NCI-H748 (cell line): ENCODE data around the gene GRID2.
A peak's percentile ranks its signal among the peaks of the same experiment; 100 is the strongest.

Experiments
- DNase-seq: peaks from one replicate; lab custom pipeline; 2025; ENCODE audit not compliant: unreplicated experiment; lab: John Stamatoyannopoulos, UW

GRID2 gene

GRCh38 chr4:93775551-93775950, 1471.8 kb downstream of the GRID2 start:
- no peak for DNase-seq

- no peak for DNase-seq
Measured at GRCh38 chr4:93776386-93777080, 1472.8 kb downstream of the GRID2 start.

DNA sequence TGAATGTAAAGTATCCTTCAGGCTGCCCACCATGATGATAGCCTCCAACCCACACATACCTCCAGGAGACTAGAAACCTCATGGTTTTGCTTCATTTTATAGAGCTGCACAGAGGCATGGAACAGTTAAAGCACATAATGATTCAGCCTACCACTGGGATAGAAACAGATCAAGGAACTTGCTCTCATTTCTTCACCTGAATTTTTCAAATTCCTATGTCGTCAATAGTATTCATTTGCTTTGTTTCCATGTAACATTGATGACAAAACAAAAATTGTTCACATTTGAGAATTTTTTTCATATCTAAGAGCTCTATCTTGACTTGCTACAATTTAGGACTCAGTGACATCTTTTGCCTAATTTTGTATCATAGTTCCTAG, 1473.3 kb downstream of the GRID2 start:
- no peak for DNase-seq

DNA sequence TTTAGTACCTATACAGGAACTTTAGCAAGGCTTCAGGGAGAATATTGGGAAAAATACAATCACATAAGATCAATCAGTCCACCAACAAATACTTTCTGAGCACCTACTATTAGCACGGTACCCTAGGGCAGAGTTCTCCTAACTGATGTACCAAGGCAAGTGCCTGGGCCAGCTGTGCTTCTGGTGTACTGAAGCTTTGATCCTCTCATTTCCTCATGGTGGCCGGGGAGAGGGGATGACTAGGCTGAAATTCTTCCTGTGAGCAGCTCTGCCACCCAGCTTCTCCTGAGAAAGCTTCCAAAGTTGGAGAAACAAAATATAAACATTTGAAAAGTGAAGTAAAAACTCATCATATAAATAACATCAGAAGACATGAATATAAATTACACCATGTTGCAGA, 1475.5 kb downstream of the GRID2 start:
- no peak for DNase-seq

GRCh38 chr4:93780080-93780479, 1476.3 kb downstream of the GRID2 start:
- DNase-seq = no peak

DNA sequence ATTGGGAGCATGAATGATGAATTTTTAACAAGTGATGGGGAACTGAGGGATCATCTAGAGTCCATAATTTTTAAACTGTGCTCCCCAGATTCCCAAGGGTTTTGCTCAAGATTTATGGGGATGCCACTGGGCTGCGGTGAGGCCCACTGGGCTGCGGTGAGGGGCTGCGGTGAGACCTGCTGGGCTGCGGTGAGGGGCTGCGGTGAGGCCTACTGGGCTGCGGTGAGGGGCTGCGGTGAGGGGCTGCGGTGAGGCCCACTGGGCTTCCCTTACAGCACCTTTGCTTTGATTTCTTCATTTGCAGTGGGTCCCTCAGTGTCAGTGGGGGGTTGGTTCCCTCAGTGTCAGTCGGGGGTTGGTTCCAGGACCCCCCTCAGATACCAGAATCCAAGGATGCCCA, 1477.4 kb downstream of the GRID2 start:
- no peak for DNase-seq

DNA sequence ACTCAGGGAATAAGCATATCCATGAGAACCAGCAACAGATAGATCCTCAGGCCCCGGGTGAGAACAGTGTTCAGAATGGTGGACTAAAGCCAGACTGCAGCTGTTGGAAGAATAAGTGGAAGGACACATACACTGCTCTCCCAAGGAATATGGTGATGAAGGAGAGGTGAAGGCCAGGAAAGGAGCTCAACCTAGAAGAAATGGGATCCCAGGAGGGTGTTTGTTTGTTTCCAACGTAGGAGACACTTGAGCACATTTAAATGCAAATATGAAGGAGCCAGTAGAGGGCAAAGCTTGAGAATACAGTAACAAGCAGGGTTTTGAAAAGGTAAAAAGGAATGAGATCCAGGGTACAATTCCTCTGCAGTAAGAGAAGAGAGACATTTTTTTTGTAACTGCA, 1482.4 kb downstream of the GRID2 start:
- no peak for DNase-seq

DNA sequence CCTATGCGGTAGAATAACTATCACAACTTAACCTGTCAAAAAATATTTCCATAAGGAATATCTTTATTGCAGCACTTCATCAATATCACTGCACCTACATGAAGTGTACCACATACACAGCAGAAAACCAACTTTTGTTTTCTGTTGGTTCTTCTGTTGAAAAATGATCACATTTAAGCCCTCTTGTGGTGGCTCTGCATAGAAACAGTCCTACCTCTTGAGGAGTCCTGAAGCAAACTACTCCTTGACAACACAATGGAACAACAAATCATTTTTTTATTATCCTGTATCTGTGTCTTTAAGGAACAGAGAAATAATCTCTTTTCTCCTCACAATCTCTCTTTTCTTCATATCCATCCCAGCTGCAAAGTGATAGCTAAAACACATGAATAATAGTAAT, 1484.9 kb downstream of the GRID2 start:
- DNase-seq = peak; percentile 15

DNA sequence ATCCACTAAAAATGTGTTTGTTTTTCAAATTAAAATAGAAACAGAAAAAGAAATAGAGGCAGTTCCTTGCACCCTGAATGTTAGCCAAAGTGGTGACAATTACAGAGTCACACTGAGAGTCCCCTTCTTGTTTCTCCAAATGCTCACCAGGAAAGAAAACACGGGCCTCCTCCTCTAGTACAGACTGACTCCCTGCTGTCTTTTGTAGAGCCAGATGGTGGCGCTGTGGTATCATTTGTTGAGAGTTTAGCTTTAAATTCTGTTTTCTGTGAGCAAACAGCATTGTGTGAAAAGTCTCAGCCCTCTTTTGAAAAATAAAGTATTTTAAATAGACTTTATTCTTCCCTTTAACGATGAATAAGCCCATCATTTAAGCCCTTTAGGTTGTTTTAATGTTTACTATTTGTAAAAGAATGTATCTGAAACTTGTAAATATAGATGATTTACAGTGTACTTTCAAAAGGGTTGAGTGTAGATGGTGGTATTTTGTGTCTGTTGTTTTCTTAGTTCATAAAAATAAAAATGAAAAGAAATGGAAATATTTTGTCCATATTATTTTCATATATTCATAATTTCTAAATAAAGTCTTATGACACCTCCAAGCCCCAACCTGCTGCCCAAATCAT, 1487.9 kb downstream of the GRID2 start:
- peak; percentile 49 for DNase-seq

DNA sequence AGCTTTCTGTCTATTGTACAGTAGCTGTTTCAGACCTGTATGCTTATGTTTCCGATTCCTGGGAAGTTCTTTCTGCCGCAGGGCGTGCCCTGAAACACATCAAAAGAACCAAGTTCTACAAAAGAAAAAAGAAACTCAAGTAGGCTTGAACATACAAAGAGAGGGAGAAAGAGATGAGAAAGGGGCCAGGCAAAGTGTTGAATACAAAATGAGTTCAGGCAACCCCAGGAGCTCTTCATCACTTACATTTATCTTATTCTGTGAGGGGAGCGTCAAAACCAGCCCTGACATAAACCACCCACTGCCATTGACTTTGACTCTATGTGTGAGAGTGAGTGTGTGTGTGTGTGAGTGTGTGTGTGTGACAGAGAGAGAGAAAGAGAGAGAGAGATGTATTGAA, 1498.3 kb downstream of the GRID2 start:
- no peak for DNase-seq

DNA sequence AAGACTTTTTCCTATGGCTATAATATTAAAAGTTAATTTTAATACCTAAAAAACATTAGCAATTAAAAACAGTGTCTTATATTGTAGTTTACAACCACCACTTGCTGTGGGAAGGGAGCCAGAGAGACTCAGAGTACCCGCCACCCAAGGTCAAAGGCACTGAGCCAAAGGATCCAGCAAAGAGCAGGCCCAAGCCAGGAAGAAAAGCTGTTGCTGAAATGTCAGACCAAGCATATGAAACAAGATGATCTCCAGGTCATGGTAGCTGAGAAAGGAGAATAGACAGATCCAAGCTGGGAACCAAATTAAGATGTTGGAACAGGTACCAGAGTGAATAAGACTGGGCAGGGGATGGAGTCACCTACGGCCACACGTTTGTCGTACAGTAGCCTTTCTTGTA, 1506.0 kb downstream of the GRID2 start:
- no peak for DNase-seq

GRCh38 chr4:93810340-93810992, 1506.7 kb downstream of the GRID2 start:
- DNase-seq = no peak

DNA sequence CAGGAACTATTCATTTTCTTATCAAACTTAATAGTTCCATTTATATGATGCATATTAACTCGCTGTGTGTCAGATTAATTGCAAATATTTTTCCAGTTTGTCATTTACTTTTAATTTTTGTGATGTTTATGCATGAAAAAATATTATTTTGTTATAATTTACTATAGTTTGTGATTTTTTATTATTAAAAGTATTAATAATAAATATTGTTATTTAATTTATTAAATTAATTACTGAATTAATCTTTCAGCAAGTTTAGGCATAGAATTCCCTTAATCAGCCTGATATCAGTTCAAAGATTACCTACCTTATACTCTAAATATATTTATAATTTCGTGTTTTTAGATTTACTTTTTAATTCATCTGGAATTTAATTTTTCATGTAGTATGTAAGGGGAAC, 1509.3 kb downstream of the GRID2 start:
- DNase-seq = no peak

DNA sequence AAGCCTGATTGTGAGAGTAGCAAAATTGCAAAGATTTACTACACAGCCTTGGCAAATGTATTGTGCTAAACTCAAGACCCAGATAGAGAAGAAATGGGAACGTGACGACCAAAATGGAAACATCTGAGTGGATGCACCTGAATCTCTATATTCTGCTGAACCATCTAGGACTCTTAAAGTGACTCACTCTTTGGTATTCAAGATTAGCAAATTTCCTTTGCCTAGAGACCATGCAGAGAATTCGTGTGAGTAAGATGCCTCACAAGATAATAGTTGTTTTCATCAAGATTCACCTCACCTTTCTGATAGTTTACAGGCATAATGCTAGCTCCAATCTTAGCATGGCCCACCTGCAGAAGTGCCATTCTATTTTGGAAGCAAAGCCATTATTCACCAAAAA, 1510.4 kb downstream of the GRID2 start:
- DNase-seq = no peak

GRCh38 chr4:93814722-93815121, 1511.0 kb downstream of the GRID2 start:
- no peak for DNase-seq
